ENCODE measurements around the gene SEMA7A. TPM values are rescaled to one million over a fixed set of nuclear protein-coding genes. Genes with fewer than 3 reads are reported as not detected.

Gene SEMA7A
- total RNA-seq, 1 experiment from 2014 or later: 0.45 TPM

DNA sequence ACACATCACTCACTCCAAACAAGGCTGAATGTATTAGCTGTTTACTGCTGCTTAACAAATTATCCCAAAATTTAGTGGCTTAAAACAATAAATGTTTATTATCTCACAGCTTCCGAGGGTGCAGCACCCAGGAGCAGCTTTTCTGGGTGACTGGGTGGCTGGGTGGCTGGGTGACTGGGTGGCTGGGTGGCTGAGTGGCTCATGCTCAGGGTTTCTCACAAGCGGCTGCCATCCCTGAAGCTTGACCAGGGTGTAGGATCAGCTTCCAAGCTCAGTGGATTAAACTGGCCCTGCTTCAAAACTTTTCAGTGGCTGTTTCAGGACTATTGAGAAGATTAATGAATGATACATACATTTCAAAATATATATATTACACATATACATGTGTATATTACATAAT, 64.0 kb downstream of the SEMA7A start:
- no TSS peak for BruUV-seq (replicated peaks)
- DNase-seq (ENCODE audit: low spot score): no peak
- H3K27me3 ChIP-seq (replicated peaks; ENCODE audit: insufficient read depth, low read depth, low read length, poor library complexity): peaks cover 52% of the 10 kb centered on the region
- no peaks in the 10 kb centered on the region for H3K36me3 ChIP-seq (ENCODE audit: insufficient read depth, low read length, poor library complexity, severe bottlenecking)
- H3K4me1 ChIP-seq (ENCODE audit: insufficient read depth, low read length, poor library complexity, severe bottlenecking): peaks cover 4% of the 10 kb centered on the region
- ChIA-PET CTCF (interaction anchor here (0.7 kb wide), 1 partner anchor 128 kb away, joined by 3 read pairs; no protein-coding TSS in a partner anchor), POLR2A (ENCODE audit: low non-redundant PET) (no interaction called here)
- intact Hi-C loops (cut with micrococcal nuclease; ENCODE audit: unreplicated experiment): loop anchor here (5.0 kb wide), 2 partner anchors 248 to 403 kb away; partner anchors contain the start of gene CLK3
- no peak overlapping the region for H3K4me3 ChIP-seq (ENCODE audit: low read depth, low read length, poor library complexity, severe bottlenecking)
- no peaks in the 10 kb centered on the region for H3K9me3 ChIP-seq (ENCODE audit: low read depth, low read length, poor library complexity, severe bottlenecking)
- TF ChIP-seq, protein P1, sequence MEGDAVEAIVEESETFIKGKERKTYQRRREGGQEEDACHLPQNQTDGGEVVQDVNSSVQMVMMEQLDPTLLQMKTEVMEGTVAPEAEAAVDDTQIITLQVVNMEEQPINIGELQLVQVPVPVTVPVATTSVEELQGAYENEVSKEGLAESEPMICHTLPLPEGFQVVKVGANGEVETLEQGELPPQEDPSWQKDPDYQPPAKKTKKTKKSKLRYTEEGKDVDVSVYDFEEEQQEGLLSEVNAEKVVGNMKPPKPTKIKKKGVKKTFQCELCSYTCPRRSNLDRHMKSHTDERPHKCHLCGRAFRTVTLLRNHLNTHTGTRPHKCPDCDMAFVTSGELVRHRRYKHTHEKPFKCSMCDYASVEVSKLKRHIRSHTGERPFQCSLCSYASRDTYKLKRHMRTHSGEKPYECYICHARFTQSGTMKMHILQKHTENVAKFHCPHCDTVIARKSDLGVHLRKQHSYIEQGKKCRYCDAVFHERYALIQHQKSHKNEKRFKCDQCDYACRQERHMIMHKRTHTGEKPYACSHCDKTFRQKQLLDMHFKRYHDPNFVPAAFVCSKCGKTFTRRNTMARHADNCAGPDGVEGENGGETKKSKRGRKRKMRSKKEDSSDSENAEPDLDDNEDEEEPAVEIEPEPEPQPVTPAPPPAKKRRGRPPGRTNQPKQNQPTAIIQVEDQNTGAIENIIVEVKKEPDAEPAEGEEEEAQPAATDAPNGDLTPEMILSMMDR (conservative IDR thresholded peaks at IDR 0.05; ENCODE audit: low read depth, low read length): no peak
- TF ChIP-seq EZH2 (IDR thresholded peaks at IDR 0.05; ENCODE audit: borderline replicate concordance, low read depth, low read length, poor library complexity, severe bottlenecking): no peak
- H3K27ac ChIP-seq (ENCODE audit: low read depth, low read length, poor library complexity, severe bottlenecking): no peak overlapping the region

- Histone ChIP-seq H3K36me3 (ENCODE audit: insufficient read depth, low read length, poor library complexity, severe bottlenecking) (no peaks in the 10 kb centered on the region), H3K27ac (ENCODE audit: low read depth, low read length, poor library complexity, severe bottlenecking) (no peak overlapping the region), H3K9me3 (ENCODE audit: low read depth, low read length, poor library complexity, severe bottlenecking) (no peaks in the 10 kb centered on the region), H3K27me3 (replicated peaks; ENCODE audit: insufficient read depth, low read depth, low read length, poor library complexity) (peaks cover 56% of the 10 kb centered on the region), H3K4me1 (ENCODE audit: insufficient read depth, low read length, poor library complexity, severe bottlenecking) (no peaks in the 10 kb centered on the region), H3K4me3 (ENCODE audit: low read depth, low read length, poor library complexity, severe bottlenecking) (no peak overlapping the region)
- no peak for DNase-seq (ENCODE audit: low spot score)
- intact Hi-C loops (cut with micrococcal nuclease; ENCODE audit: unreplicated experiment): no loop called here
- no TSS peak for BruUV-seq (replicated peaks)
- ChIA-PET CTCF (interaction anchor here (0.7 kb wide), 1 partner anchor 128 kb away, joined by 3 read pairs; no protein-coding TSS in a partner anchor), POLR2A (ENCODE audit: low non-redundant PET) (no interaction called here)
- no peak for TF ChIP-seq EZH2 (IDR thresholded peaks at IDR 0.05; ENCODE audit: borderline replicate concordance, low read depth, low read length, poor library complexity, severe bottlenecking)
- TF ChIP-seq, protein P1 (conservative IDR thresholded peaks at IDR 0.05; ENCODE audit: low read depth, low read length): no peak
Measured at GRCh38 chr15:74369084-74369745, 64.5 kb downstream of the SEMA7A start.

DNA sequence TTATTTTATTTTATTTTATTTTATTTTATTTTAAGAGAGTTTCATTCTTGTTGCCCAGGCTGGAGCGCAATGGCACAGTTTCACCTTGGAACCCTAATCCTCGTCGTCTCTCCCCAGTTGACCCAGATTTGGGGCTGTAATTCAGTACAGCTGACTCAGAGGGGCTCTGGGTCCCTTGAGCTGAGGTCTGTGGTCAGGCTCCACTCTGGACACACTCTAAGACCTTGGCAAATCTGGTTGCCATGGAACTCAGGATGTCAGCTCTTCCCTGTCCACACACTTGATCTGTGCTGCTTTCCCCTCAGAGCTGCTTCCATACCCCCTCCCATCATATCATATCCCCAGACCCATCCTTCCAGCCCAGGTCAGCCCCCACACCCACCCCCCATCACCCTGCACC, 65.6 kb downstream of the SEMA7A start:
- Histone ChIP-seq H3K9me3 (ENCODE audit: low read depth, low read length, poor library complexity, severe bottlenecking) (no peaks in the 10 kb centered on the region), H3K4me3 (ENCODE audit: low read depth, low read length, poor library complexity, severe bottlenecking) (no peak overlapping the region), H3K27ac (ENCODE audit: low read depth, low read length, poor library complexity, severe bottlenecking) (no peak overlapping the region), H3K36me3 (ENCODE audit: insufficient read depth, low read length, poor library complexity, severe bottlenecking) (no peaks in the 10 kb centered on the region), H3K4me1 (ENCODE audit: insufficient read depth, low read length, poor library complexity, severe bottlenecking) (no peaks in the 10 kb centered on the region), H3K27me3 (replicated peaks; ENCODE audit: insufficient read depth, low read depth, low read length, poor library complexity) (peaks cover 56% of the 10 kb centered on the region)
- no TSS peak for BruUV-seq (replicated peaks)
- ChIA-PET POLR2A (ENCODE audit: low non-redundant PET) (no interaction called here), CTCF (no interaction called here)
- intact Hi-C loops (cut with micrococcal nuclease; ENCODE audit: unreplicated experiment): no loop called here
- no peak for DNase-seq (ENCODE audit: low spot score)
- TF ChIP-seq EZH2 (IDR thresholded peaks at IDR 0.05; ENCODE audit: borderline replicate concordance, low read depth, low read length, poor library complexity, severe bottlenecking): no peak
- TF ChIP-seq, protein P1 (conservative IDR thresholded peaks at IDR 0.05; ENCODE audit: low read depth, low read length): no peak

Measured in A673 (cell line).